GM12891 (cell line): Measurements from ENCODE around the gene FLACC1.
A peak's percentile ranks its signal among the peaks of the same experiment; 100 is the strongest.

ENCODE experiments used
- POLR2A ChIP-seq: IDR thresholded peaks from 2 replicates; pipeline ENCODE4 v1.6.1; 2011; ENCODE audit warnings: low read depth, low read length, control low read depth
- POLR2AphosphoS5 ChIP-seq: IDR thresholded peaks from 2 replicates; pipeline ENCODE4 v1.6.1; 2011; ENCODE audit warnings: low read depth, low read length, control low read depth
- POU2F2 ChIP-seq: IDR thresholded peaks from 2 replicates; pipeline ENCODE4 v1.6.1; 2011; ENCODE audit warnings: low read depth, mild to moderate bottlenecking, control low read depth, low read length, moderate library complexity
- SPI1 ChIP-seq: IDR thresholded peaks from 2 replicates; pipeline ENCODE4 v1.6.1; 2011; ENCODE audit warnings: low read depth, low read length, control low read depth
- TAF1 ChIP-seq: IDR thresholded peaks from 2 replicates; pipeline ENCODE4 v1.6.1; 2011; ENCODE audit warnings: low read depth, low read length, control low read depth

DNA sequence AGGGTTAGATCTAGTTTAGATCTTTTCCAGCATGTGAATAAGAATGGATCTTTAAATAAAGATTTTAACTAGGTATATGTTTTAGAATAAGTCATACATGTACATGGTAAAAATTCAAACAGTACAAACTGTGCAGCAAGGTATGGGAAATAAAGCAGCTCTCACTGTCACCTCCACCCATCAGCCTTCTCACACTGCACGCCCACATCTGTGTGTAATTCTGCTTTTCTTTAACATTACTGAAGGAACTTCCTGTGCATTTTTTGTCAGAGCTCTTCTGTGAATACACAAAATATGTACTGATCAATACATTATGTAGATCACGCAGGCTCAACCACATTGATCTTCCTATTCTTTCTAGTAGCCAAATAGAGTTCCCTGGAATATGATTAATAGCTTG lies 93.4 kb downstream of the FLACC1 start:
- TF ChIP-seq POLR2A: no peak
- no peak for TF ChIP-seq SPI1
- TF ChIP-seq POLR2AphosphoS5: 0 out of 2 replicates have a peak, but pooled peaks have one; percentile 22
- 0 out of 2 replicates have a peak, but pooled peaks have one; percentile 30 for TF ChIP-seq POU2F2
- no peak for TF ChIP-seq TAF1
